Upper lobe of left lung (tissue), 4 donors: ENCODE data around the gene MMAB.

Source experiments
- CTCF ChIP-seq, 6 experiments: fragments of 450-650 bp in 4 of 6; fragments of 200-600 bp in 2 of 6; sonication (generic) in 2 of 6; IDR thresholded peaks; one replicate each; pipeline ENCODE4 v1.5.1; 2016 to 2019; ENCODE audit warnings: antibody characterized with exemption in 6 of 6
- POLR2A ChIP-seq, 4 donors: fragments of 450-650 bp; IDR thresholded peaks; one replicate each; pipeline ENCODE4 v1.5.1; 2016 to 2017; ENCODE audit warnings: antibody characterized with exemption in 4 of 4, mild to moderate bottlenecking in 2 of 4

- TF ChIP-seq CTCF (IDR thresholded peaks at IDR 0.05) (no peak), POLR2A (IDR thresholded peaks at IDR 0.05) (no peak)
Measured at GRCh38 chr12:109523504-109523903, 49.8 kb downstream of the MMAB start.
